ENCODE results near the gene BMP8A. TPM values are rescaled to one million over a fixed set of nuclear protein-coding genes. Genes with fewer than 3 reads are reported as not detected.

The BMP8A gene
- total RNA-seq, 1 donor from 2014 or later = 0.29 TPM

GRCh38 chr1:39528082-39528481 lies 36.6 kb downstream of the BMP8A start:
- ATAC-seq (no peak), DNase-seq (no peak)
- H3K27me3 ChIP-seq = no peaks in the 10 kb centered on the region
- H3K27ac ChIP-seq = no peak overlapping the region
- intact Hi-C loops (cut with DNase I) = no loop called here
- H3K36me3 ChIP-seq = peaks cover 33% of the 10 kb centered on the region
- no peaks in the 10 kb centered on the region for H3K4me1 ChIP-seq
- no peak overlapping the region for H3K4me3 ChIP-seq
- TF ChIP-seq, protein P1, sequence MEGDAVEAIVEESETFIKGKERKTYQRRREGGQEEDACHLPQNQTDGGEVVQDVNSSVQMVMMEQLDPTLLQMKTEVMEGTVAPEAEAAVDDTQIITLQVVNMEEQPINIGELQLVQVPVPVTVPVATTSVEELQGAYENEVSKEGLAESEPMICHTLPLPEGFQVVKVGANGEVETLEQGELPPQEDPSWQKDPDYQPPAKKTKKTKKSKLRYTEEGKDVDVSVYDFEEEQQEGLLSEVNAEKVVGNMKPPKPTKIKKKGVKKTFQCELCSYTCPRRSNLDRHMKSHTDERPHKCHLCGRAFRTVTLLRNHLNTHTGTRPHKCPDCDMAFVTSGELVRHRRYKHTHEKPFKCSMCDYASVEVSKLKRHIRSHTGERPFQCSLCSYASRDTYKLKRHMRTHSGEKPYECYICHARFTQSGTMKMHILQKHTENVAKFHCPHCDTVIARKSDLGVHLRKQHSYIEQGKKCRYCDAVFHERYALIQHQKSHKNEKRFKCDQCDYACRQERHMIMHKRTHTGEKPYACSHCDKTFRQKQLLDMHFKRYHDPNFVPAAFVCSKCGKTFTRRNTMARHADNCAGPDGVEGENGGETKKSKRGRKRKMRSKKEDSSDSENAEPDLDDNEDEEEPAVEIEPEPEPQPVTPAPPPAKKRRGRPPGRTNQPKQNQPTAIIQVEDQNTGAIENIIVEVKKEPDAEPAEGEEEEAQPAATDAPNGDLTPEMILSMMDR (IDR thresholded peaks at IDR 0.05) = no peak
- no peaks in the 10 kb centered on the region for H3K9me3 ChIP-seq

GRCh38 chr1:39529901-39530535 lies 38.6 kb downstream of the BMP8A start:
- Histone ChIP-seq H3K27me3 (no peaks in the 10 kb centered on the region), H3K9me3 (no peaks in the 10 kb centered on the region), H3K27ac (no peak overlapping the region), H3K4me3 (no peak overlapping the region), H3K36me3 (peaks cover 33% of the 10 kb centered on the region), H3K4me1 (no peaks in the 10 kb centered on the region)
- ATAC-seq = peak; percentile 46
- no peak for DNase-seq
- intact Hi-C loops (cut with DNase I) = loop anchor here (10.0 kb wide), 1 partner anchor 435 kb away; no protein-coding TSS in a partner anchor
- TF ChIP-seq, protein P1 (IDR thresholded peaks at IDR 0.05) = no peak

DNA sequence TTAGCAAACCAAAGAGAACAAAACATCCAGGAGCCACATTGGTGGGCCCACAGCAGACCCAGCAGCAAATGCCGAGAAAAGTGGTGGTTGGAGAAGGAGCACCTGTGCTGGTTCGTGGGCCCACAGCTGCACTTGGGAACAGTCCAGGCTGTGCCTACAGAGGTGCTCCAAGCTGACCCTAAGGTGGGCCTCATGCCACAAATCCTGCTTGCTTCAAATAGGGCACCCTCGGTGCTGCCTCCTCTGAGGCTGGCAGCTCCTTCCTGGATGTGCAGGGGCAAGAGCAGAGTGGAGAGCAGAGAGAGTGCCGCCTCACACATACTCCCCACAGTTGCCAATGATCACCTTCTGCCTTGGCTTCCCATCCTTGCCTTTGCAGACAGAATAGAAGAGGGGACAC lies 40.1 kb downstream of the BMP8A start:
- H3K4me3 ChIP-seq = no peak overlapping the region
- H3K9me3 ChIP-seq = no peaks in the 10 kb centered on the region
- H3K36me3 ChIP-seq = peaks cover 36% of the 10 kb centered on the region
- no peaks in the 10 kb centered on the region for H3K27me3 ChIP-seq
- H3K27ac ChIP-seq = no peak overlapping the region
- ATAC-seq (no peak), DNase-seq (no peak)
- no peaks in the 10 kb centered on the region for H3K4me1 ChIP-seq
- TF ChIP-seq, protein P1 (IDR thresholded peaks at IDR 0.05) = no peak
- intact Hi-C loops (cut with DNase I) = loop anchor here (10.0 kb wide), 1 partner anchor 437 kb away; no protein-coding TSS in a partner anchor

DNA sequence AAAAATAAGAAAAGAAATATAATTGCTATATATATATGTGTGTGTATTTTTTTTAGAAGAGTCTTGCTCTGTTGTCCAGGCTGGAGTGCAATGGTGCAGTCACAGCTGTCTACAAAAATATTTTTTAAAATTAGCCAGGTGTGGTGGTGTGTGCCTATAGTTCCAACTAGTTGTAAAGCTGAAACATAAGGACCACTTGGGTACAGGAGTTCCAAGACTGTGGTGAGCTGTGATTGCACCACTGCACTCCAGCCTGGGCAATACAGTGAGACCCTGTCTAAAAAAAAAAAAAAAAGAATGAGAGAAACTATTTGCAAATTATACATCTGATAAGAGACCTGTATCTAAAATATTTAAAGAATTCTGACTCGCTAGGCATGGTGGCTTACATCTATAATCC lies 42.0 kb downstream of the BMP8A start:
- H3K4me3 ChIP-seq = no peak overlapping the region
- DNase-seq (no peak), ATAC-seq (no peak)
- intact Hi-C loops (cut with DNase I) = loop anchor here (10.0 kb wide), 1 partner anchor 439 kb away; no protein-coding TSS in a partner anchor
- TF ChIP-seq, protein P1 (IDR thresholded peaks at IDR 0.05) = no peak
- H3K36me3 ChIP-seq = peaks cover 25% of the 10 kb centered on the region
- no peaks in the 10 kb centered on the region for H3K9me3 ChIP-seq
- H3K27ac ChIP-seq = no peak overlapping the region
- H3K4me1 ChIP-seq = no peaks in the 10 kb centered on the region
- H3K27me3 ChIP-seq = no peaks in the 10 kb centered on the region

- H3K27me3 ChIP-seq = no peaks in the 10 kb centered on the region
- ATAC-seq (no peak), DNase-seq (no peak)
- H3K4me3 ChIP-seq = no peak overlapping the region
- peaks cover 5% of the 10 kb centered on the region for H3K4me1 ChIP-seq
- TF ChIP-seq, protein P1 (IDR thresholded peaks at IDR 0.05) = no peak
- no peak overlapping the region for H3K27ac ChIP-seq
- no peaks in the 10 kb centered on the region for H3K9me3 ChIP-seq
- intact Hi-C loops (cut with DNase I) = loop anchor here (10.0 kb wide), 1 partner anchor 444 kb away; no protein-coding TSS in a partner anchor
- peaks cover 4% of the 10 kb centered on the region for H3K36me3 ChIP-seq
Observed at GRCh38 chr1:39538531-39539251, 47.3 kb downstream of the BMP8A start.
